Panc1 (cell line): ENCODE results near the gene SEMA4B. TPM values are rescaled to one million over a fixed set of nuclear protein-coding genes. Genes with fewer than 3 reads are reported as not detected.
A peak's percentile ranks its signal among the peaks of the same experiment; 100 is the strongest.

Experiments
- ATAC-seq: fragments of 200-7000 bp; cut with Tn5 transposase; 2 replicates; pipeline ENCODE4 v1.9.1; 2020; ENCODE audit warnings: mild to moderate bottlenecking, moderate library complexity
- BruUV-seq: library from RNA; stranded (reverse); fragments of 400-500 nt; replicated peaks from 2 replicates; lab custom pipeline; 2021; lab: Mats Ljungman, UMichigan
- CTCF ChIA-PET: fragments of 300-600 bp; sonication (Branson Sonifier 250); formaldehyde crosslinking; loops from one replicate; lab custom pipeline; 2022; ENCODE audit warnings: antibody characterized with exemption; lab: Charles Lee
- POLR2A ChIA-PET: fragments of 300-600 bp; sonication (Branson Sonifier 250); formaldehyde crosslinking; loops from one replicate; lab custom pipeline; 2022; ENCODE audit warnings: antibody characterized with exemption; lab: Charles Lee
- DNase-seq: peaks from one replicate; pipeline ENCODE4 v3.0.0-alpha.2; 2010; ENCODE audit warnings: low read depth, low spot score
- H3K27ac ChIP-seq: 2 replicates; pipeline ENCODE4 v1.5.1; 2011; ENCODE audit warnings: mild to moderate bottlenecking, low read length, inconsistent platforms
- H3K27me3 ChIP-seq: fragments of 200-500 bp; sonication (Bioruptor generic); 2 replicates; pipeline ENCODE4 v1.6.0; 2014; ENCODE audit warnings: low read length, inconsistent platforms; ENCODE audit not compliant: control insufficient read depth, insufficient read depth
- H3K36me3 ChIP-seq: fragments of 200-500 bp; sonication (Bioruptor generic); 2 replicates; pipeline ENCODE4 v1.5.1; 2014; ENCODE audit warnings: inconsistent platforms, mild to moderate bottlenecking, low read length, moderate library complexity; ENCODE audit not compliant: control insufficient read depth, insufficient read depth
- H3K4me1 ChIP-seq: 2 replicates; pipeline ENCODE4 v1.5.1; 2011; ENCODE audit warnings: inconsistent platforms, mild to moderate bottlenecking, low read length, moderate library complexity; ENCODE audit not compliant: control insufficient read depth, insufficient read depth
- H3K4me3 ChIP-seq, 2 experiments: 2 replicates each; pipeline ENCODE4 v1.5.1; 2011 to 2012; ENCODE audit warnings: low read depth in 2 of 2, low read length in 2 of 2, mild to moderate bottlenecking in 2 of 2, inconsistent platforms in 1 of 2, moderate library complexity in 1 of 2
- H3K9me3 ChIP-seq: fragments of 200-500 bp; sonication (Bioruptor generic); 2 replicates; pipeline ENCODE4 v1.5.1; 2014; ENCODE audit warnings: low read depth, mild to moderate bottlenecking, inconsistent platforms, low read length, moderate library complexity; ENCODE audit not compliant: control insufficient read depth, insufficient read depth
- POLR2AphosphoS5 ChIP-seq: IDR thresholded peaks from 2 replicates; pipeline ENCODE4 v1.6.1; 2012; ENCODE audit warnings: mild to moderate bottlenecking, low read depth, low read length, moderate library complexity
- SIN3A ChIP-seq: IDR thresholded peaks from 2 replicates; pipeline ENCODE4 v1.6.1; 2012; ENCODE audit warnings: low read depth, mild to moderate bottlenecking, low read length, moderate library complexity, borderline replicate concordance; ENCODE audit not compliant: insufficient read depth
- in situ Hi-C: cut with HindIII; loops from 2 replicates; pipeline ENCODE4 v1.10.0; 2016; ENCODE audit warnings: low sequenced_read_pairs, low pct_unique_long_range_greater_than_20kb
- intact Hi-C: fragments of 100-400 bp; cut with micrococcal nuclease; formaldehyde crosslinking; loops from one replicate; pipeline ENCODE4 v1.10.0; 2022; ENCODE audit not compliant: unreplicated experiment
- total RNA-seq: library from RNA; stranded (reverse); gene quantifications from one replicate; pipeline ENCODE4 v1.2.1, GENCODE V29; 2021; ENCODE audit not compliant: unreplicated experiment
- TF ChIP-seq, protein P1 (sequence below), 2 experiments: IDR thresholded peaks; 2 replicates each; pipeline ENCODE4 v1.6.1; 2011 to 2012; ENCODE audit warnings: low read depth in 2 of 2, control low read depth in 1 of 2, low read length in 1 of 2, mild to moderate bottlenecking in 1 of 2, moderate library complexity in 1 of 2; ENCODE audit not compliant: insufficient read depth in 1 of 2

Gene SEMA4B
- total RNA-seq, 1 experiment from 2014 or later, result 600 TPM

DNA sequence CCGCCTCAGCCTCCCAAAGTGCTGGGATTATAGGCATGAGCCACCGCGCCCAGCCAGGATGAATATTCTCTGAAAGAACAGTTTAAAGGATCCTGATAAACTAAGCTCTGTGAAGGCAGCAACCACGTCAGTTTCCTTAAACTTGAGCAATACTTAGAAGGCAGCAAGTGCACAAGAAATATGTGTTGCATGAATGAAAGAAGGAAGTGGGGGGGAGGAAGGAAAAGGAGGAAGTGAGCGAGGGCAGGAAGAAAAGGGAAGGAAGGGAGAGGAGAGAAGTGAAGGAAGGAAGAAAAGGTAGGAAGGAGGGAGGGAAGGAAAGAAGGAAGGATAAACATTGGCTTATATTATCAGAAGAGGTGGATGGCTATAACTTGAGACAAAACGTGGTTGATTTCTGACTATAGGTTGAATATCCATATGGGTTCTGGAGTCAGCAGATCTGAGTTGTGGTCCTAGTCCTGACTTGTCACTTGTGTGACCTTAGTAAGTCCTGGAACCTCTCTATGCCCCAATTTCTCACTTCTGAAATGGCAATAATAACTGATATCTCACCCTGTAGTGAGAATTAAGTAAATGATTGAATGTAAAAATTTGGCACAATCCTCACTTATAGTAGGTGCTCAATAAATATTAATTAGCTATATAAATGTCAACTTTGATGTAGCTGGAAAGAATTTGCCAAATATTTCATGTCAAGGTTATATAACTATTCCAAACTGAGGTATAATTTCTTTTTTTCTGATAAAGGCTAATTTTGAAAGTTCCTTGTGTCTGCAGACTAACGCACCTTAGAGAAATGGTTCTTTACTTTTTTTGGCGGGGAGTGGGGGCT lies 12.0 kb upstream of the SEMA4B start:
- in situ Hi-C loops, result no loop called here
- BruUV-seq, result TSS peak; percentile 47

GRCh38 chr15:90189781-90190467 lies 11.2 kb upstream of the SEMA4B start:
- BruUV-seq, result no TSS peak
- H3K27ac ChIP-seq, result peak overlapping the region; percentile 93

More for the DNA sequence above, 12.0 kb upstream of the SEMA4B start:
- CTCF ChIA-PET, result no interaction called here
- H3K4me3 ChIP-seq, result no peak overlapping the region
- ATAC-seq (no peak), DNase-seq (no peak)
- H3K27ac ChIP-seq, result peak overlapping the region; percentile 93
- no peaks in the 10 kb centered on the region for H3K9me3 ChIP-seq
- intact Hi-C loops, result no loop called here
- no peaks in the 10 kb centered on the region for H3K36me3 ChIP-seq
- no peaks in the 10 kb centered on the region for H3K27me3 ChIP-seq
- TF ChIP-seq, protein P1, sequence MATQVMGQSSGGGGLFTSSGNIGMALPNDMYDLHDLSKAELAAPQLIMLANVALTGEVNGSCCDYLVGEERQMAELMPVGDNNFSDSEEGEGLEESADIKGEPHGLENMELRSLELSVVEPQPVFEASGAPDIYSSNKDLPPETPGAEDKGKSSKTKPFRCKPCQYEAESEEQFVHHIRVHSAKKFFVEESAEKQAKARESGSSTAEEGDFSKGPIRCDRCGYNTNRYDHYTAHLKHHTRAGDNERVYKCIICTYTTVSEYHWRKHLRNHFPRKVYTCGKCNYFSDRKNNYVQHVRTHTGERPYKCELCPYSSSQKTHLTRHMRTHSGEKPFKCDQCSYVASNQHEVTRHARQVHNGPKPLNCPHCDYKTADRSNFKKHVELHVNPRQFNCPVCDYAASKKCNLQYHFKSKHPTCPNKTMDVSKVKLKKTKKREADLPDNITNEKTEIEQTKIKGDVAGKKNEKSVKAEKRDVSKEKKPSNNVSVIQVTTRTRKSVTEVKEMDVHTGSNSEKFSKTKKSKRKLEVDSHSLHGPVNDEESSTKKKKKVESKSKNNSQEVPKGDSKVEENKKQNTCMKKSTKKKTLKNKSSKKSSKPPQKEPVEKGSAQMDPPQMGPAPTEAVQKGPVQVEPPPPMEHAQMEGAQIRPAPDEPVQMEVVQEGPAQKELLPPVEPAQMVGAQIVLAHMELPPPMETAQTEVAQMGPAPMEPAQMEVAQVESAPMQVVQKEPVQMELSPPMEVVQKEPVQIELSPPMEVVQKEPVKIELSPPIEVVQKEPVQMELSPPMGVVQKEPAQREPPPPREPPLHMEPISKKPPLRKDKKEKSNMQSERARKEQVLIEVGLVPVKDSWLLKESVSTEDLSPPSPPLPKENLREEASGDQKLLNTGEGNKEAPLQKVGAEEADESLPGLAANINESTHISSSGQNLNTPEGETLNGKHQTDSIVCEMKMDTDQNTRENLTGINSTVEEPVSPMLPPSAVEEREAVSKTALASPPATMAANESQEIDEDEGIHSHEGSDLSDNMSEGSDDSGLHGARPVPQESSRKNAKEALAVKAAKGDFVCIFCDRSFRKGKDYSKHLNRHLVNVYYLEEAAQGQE (IDR thresholded peaks at IDR 0.05; ENCODE audit: insufficient read depth in 1 of 2, low read depth in 2 of 2, low read length in 1 of 2), result no peak
- peak; percentile 48 for TF ChIP-seq POLR2AphosphoS5
- POLR2A ChIA-PET, result interaction anchor here (0.6 to 1.1 kb wide), 4 partner anchors 11 to 87 kb away, joined by 3 to 10 read pairs (median 4); partner anchors contain the start of gene SEMA4B
- H3K4me1 ChIP-seq, result peaks cover 71% of the 10 kb centered on the region

More at GRCh38 chr15:90189781-90190467, 11.2 kb upstream of the SEMA4B start:
- Histone ChIP-seq H3K4me3 (no peak overlapping the region), H3K4me1 (peaks cover 70% of the 10 kb centered on the region), H3K36me3 (no peaks in the 10 kb centered on the region), H3K27me3 (no peaks in the 10 kb centered on the region), H3K9me3 (no peaks in the 10 kb centered on the region)
- intact Hi-C loops, result no loop called here
- peak; percentile 1 for ATAC-seq
- no peak for DNase-seq
- in situ Hi-C loops, result no loop called here
- ChIA-PET POLR2A (interaction anchor here (0.6 to 1.1 kb wide), 5 partner anchors 11 to 88 kb away, joined by 3 to 10 read pairs (median 4); partner anchors contain the start of gene SEMA4B), CTCF (no interaction called here)
- TF ChIP-seq, protein P1 (IDR thresholded peaks at IDR 0.05; ENCODE audit: insufficient read depth in 1 of 2, low read depth in 2 of 2, low read length in 1 of 2), result no peak
- TF ChIP-seq SIN3A, result no peak
